ENCODE results near the gene TBC1D8.

Gene TBC1D8

GRCh38 chr2:101036562-101036961, 114.6 kb downstream of the TBC1D8 start:
- Histone ChIP-seq H3K27ac (no peak overlapping the region), H3K36me3 (peaks cover 84% of the 10 kb centered on the region), H3K9me3 (ENCODE audit: severe bottlenecking) (no peaks in the 10 kb centered on the region), H3K4me3 (ENCODE audit: low read depth, low read length) (no peak overlapping the region), H3K27me3 (ENCODE audit: insufficient read depth, low read depth, severe bottlenecking) (no peaks in the 10 kb centered on the region)
- TF ChIP-seq, protein P1, sequence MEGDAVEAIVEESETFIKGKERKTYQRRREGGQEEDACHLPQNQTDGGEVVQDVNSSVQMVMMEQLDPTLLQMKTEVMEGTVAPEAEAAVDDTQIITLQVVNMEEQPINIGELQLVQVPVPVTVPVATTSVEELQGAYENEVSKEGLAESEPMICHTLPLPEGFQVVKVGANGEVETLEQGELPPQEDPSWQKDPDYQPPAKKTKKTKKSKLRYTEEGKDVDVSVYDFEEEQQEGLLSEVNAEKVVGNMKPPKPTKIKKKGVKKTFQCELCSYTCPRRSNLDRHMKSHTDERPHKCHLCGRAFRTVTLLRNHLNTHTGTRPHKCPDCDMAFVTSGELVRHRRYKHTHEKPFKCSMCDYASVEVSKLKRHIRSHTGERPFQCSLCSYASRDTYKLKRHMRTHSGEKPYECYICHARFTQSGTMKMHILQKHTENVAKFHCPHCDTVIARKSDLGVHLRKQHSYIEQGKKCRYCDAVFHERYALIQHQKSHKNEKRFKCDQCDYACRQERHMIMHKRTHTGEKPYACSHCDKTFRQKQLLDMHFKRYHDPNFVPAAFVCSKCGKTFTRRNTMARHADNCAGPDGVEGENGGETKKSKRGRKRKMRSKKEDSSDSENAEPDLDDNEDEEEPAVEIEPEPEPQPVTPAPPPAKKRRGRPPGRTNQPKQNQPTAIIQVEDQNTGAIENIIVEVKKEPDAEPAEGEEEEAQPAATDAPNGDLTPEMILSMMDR (IDR thresholded peaks at IDR 0.05; ENCODE audit: low read depth, low read length) = no peak
- no peak for DNase-seq

GRCh38 chr2:101032084-101032776, 119.0 kb downstream of the TBC1D8 start:
- Histone ChIP-seq H3K4me3 (ENCODE audit: low read depth, low read length) (no peak overlapping the region), H3K9me3 (ENCODE audit: severe bottlenecking) (no peaks in the 10 kb centered on the region), H3K27me3 (ENCODE audit: insufficient read depth, low read depth, severe bottlenecking) (no peaks in the 10 kb centered on the region), H3K36me3 (peaks cover 80% of the 10 kb centered on the region), H3K27ac (no peak overlapping the region)
- TF ChIP-seq, protein P1 (IDR thresholded peaks at IDR 0.05; ENCODE audit: low read depth, low read length) = no peak
- no peak for DNase-seq

- peaks cover 80% of the 10 kb centered on the region for H3K36me3 ChIP-seq
- no peak overlapping the region for H3K4me3 ChIP-seq (ENCODE audit: low read depth, low read length)
- TF ChIP-seq, protein P1 (IDR thresholded peaks at IDR 0.05; ENCODE audit: low read depth, low read length) = no peak
- no peaks in the 10 kb centered on the region for H3K27me3 ChIP-seq (ENCODE audit: insufficient read depth, low read depth, severe bottlenecking)
- DNase-seq = no peak
- H3K9me3 ChIP-seq (ENCODE audit: severe bottlenecking) = no peaks in the 10 kb centered on the region
- no peak overlapping the region for H3K27ac ChIP-seq
Measured at GRCh38 chr2:101030866-101031554, 120.2 kb downstream of the TBC1D8 start.

DNA sequence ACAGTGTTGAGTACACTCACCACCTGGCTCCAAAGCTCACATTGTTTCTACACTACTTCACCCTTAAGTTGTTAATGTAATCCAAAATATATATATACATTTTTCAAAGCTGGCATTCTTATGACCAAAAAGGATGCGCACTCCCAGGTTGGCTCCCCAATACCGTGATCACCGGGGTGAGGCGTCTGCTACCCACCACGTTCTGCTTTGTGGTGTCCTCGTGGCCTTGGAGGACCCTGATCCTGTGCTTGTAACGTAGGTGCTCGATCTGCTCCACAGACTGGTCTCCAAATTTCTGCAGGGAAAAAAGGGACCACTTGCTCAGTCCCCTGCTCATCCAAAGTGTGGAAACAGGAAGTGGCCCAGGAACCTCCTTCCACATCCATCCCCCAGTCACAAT, 123.3 kb downstream of the TBC1D8 start:
- TF ChIP-seq, protein P1 (IDR thresholded peaks at IDR 0.05; ENCODE audit: low read depth, low read length) = no peak
- DNase-seq = no peak

GRCh38 chr2:101026923-101027469, 124.2 kb downstream of the TBC1D8 start:
- DNase-seq = no peak
- H3K27ac ChIP-seq = no peak overlapping the region
- no peaks in the 10 kb centered on the region for H3K9me3 ChIP-seq (ENCODE audit: severe bottlenecking)
- H3K27me3 ChIP-seq (ENCODE audit: insufficient read depth, low read depth, severe bottlenecking) = no peaks in the 10 kb centered on the region
- no peak overlapping the region for H3K4me3 ChIP-seq (ENCODE audit: low read depth, low read length)
- H3K36me3 ChIP-seq = peaks cover 62% of the 10 kb centered on the region
- TF ChIP-seq, protein P1 (IDR thresholded peaks at IDR 0.05; ENCODE audit: low read depth, low read length) = no peak

More for the DNA sequence above, 123.3 kb downstream of the TBC1D8 start:
- H3K4me3 ChIP-seq (ENCODE audit: low read depth, low read length) = no peak overlapping the region
- no peak overlapping the region for H3K27ac ChIP-seq
- peaks cover 65% of the 10 kb centered on the region for H3K36me3 ChIP-seq
- H3K27me3 ChIP-seq (ENCODE audit: insufficient read depth, low read depth, severe bottlenecking) = no peaks in the 10 kb centered on the region
- H3K9me3 ChIP-seq (ENCODE audit: severe bottlenecking) = no peaks in the 10 kb centered on the region
